ENCODE results near the gene ZRANB1. TPM values are rescaled to one million over a fixed set of nuclear protein-coding genes. Genes with fewer than 3 reads are reported as not detected.
A peak's percentile ranks its signal among the peaks of the same experiment; 100 is the strongest.

Gene ZRANB1
- total RNA-seq, 4 donors from 2014 or later = 8.4 to 24.0 (median 16.8) TPM

GRCh38 chr10:125011926-125012705, 70.2 kb downstream of the ZRANB1 start:
- in situ Hi-C loops (cut with MboI; ENCODE audit: low pct_ligation_motif_present in 1 of 4, low pct_unique_long_range_greater_than_20kb in 1 of 4, low sequenced_read_pairs in 3 of 4) (no loop called here), intact Hi-C loops (cut with DNase I; ENCODE audit: low total_unique reads) (no loop called here)
- TF ChIP-seq POLR2A (IDR thresholded peaks at IDR 0.05) = no peak
- no peak for TF ChIP-seq POLR2AphosphoS5 (IDR thresholded peaks at IDR 0.05)
- TF ChIP-seq EP300 (IDR thresholded peaks at IDR 0.05; ENCODE audit: low read depth) = no peak
- TF ChIP-seq CTCF (IDR thresholded peaks at IDR 0.05) = no peak
- Histone ChIP-seq H3K4me1 (peaks cover 13 to 90% (median 61%) of the 10 kb centered on the region in 4 donors), H3K27me3 (no peaks in the 10 kb centered on the region), H3K9me3 (no peaks in the 10 kb centered on the region), H3K36me3 (peaks cover 0 to 3% (median 0%) of the 10 kb centered on the region in 4 donors), H3K4me3 (no peak overlapping the region), H3K27ac (peak overlapping the region in 3 of 4 donors; percentile 48 to 61 (median 58))
- 71 to 86% methylated on average over 1 to 27 of the region's 27 CpGs for WGBS, 2 donors (ENCODE audit: low coverage in 1 of 2)
- no peak for DNase-seq

- Histone ChIP-seq H3K27me3 (no peaks in the 10 kb centered on the region), H3K27ac (peak overlapping the region; percentile 16 to 61 (median 53)), H3K9me3 (no peaks in the 10 kb centered on the region), H3K4me3 (no peak overlapping the region), H3K36me3 (peaks cover 0 to 3% (median 0%) of the 10 kb centered on the region in 4 donors), H3K4me1 (peaks cover 13 to 90% (median 59%) of the 10 kb centered on the region in 4 donors)
- TF ChIP-seq POLR2A (IDR thresholded peaks at IDR 0.05) (no peak), EP300 (IDR thresholded peaks at IDR 0.05; ENCODE audit: low read depth) (no peak), CTCF (IDR thresholded peaks at IDR 0.05) (no peak), POLR2AphosphoS5 (IDR thresholded peaks at IDR 0.05) (no peak)
- intact Hi-C loops (cut with DNase I; ENCODE audit: low total_unique reads) = no loop called here
- WGBS, 2 donors (ENCODE audit: low coverage in 1 of 2) = 64 to 70% methylated on average over 4 to 15 of the region's 15 CpGs
- peak; percentile 69 for DNase-seq
- in situ Hi-C loops (cut with MboI; ENCODE audit: low pct_ligation_motif_present in 1 of 4, low pct_unique_long_range_greater_than_20kb in 1 of 4, low sequenced_read_pairs in 3 of 4) = no loop called here
Measured at GRCh38 chr10:125012851-125013528, 71.1 kb downstream of the ZRANB1 start.

- Histone ChIP-seq H3K27ac (peak overlapping the region in 1 of 4 donors; percentile 61), H3K4me1 (peaks cover 8 to 86% (median 55%) of the 10 kb centered on the region in 4 donors), H3K36me3 (peaks cover 0 to 3% (median 0%) of the 10 kb centered on the region in 4 donors), H3K9me3 (no peaks in the 10 kb centered on the region), H3K27me3 (no peaks in the 10 kb centered on the region), H3K4me3 (no peak overlapping the region)
- in situ Hi-C loops (cut with MboI; ENCODE audit: low pct_ligation_motif_present in 1 of 4, low pct_unique_long_range_greater_than_20kb in 1 of 4, low sequenced_read_pairs in 3 of 4) (no loop called here), intact Hi-C loops (cut with DNase I; ENCODE audit: low total_unique reads) (no loop called here)
- 54% methylated on average over 7 of the region's 7 CpGs; no CpG with 5 or more reads in 1 of the 2 donors for WGBS, 2 donors (ENCODE audit: low coverage in 1 of 2)
- DNase-seq = no peak
- TF ChIP-seq EP300 (IDR thresholded peaks at IDR 0.05; ENCODE audit: low read depth) = no peak
Measured at GRCh38 chr10:125013529-125013872, 71.6 kb downstream of the ZRANB1 start.

- in situ Hi-C loops (cut with MboI; ENCODE audit: low pct_ligation_motif_present in 1 of 4, low pct_unique_long_range_greater_than_20kb in 1 of 4, low sequenced_read_pairs in 3 of 4) (no loop called here), intact Hi-C loops (cut with DNase I; ENCODE audit: low total_unique reads) (no loop called here)
- no peak for DNase-seq
- H3K4me1 ChIP-seq = peaks cover 7 to 78% (median 50%) of the 10 kb centered on the region in 4 donors
- peak overlapping the region in 1 of 4 donors; percentile 61 for H3K27ac ChIP-seq
- no peaks in the 10 kb centered on the region for H3K27me3 ChIP-seq
- no peak overlapping the region for H3K4me3 ChIP-seq
- peaks cover 0 to 3% (median 0%) of the 10 kb centered on the region in 4 donors for H3K36me3 ChIP-seq
- H3K9me3 ChIP-seq = no peaks in the 10 kb centered on the region
- no peak for TF ChIP-seq CTCF (IDR thresholded peaks at IDR 0.05)
- TF ChIP-seq POLR2AphosphoS5 (IDR thresholded peaks at IDR 0.05) = no peak
- no peak for TF ChIP-seq POLR2A (IDR thresholded peaks at IDR 0.05)
- no peak for TF ChIP-seq EP300 (IDR thresholded peaks at IDR 0.05; ENCODE audit: low read depth)
- 62% methylated on average over 20 of the region's 20 CpGs; no CpG with 5 or more reads in 1 of the 2 donors for WGBS, 2 donors (ENCODE audit: low coverage in 1 of 2)
Measured at GRCh38 chr10:125014086-125014830, 72.3 kb downstream of the ZRANB1 start.

Measured in transverse colon (tissue), 4 donors.